HepG2 (cell line): Measurements from ENCODE around the gene IQCC. TPM values are rescaled to one million over a fixed set of nuclear protein-coding genes. Genes with fewer than 3 reads are reported as not detected.

Experiments used
- CCDC6 ChIP-seq: sonication (generic); formaldehyde crosslinking; IDR thresholded peaks from 2 replicates; pipeline ENCODE4 v1.8.1; 2022; ENCODE audit warnings: mild to moderate bottlenecking, missing genetic modification reagents, moderate library complexity
- ELF3 ChIP-seq: IDR thresholded peaks from 2 replicates; pipeline ENCODE4 v1.6.1; 2016; ENCODE audit warnings: missing genetic modification reagents, missing compliant biosample characterization
- FOSL2 ChIP-seq: sonication (generic); formaldehyde crosslinking; IDR thresholded peaks from 2 replicates; pipeline ENCODE4 v1.4.0; 2020; ENCODE audit warnings: missing genetic modification reagents
- GATAD2A ChIP-seq: IDR thresholded peaks from 2 replicates; pipeline ENCODE4 v1.6.1; 2016
- HNF4A ChIP-seq: sonication (generic); formaldehyde crosslinking; IDR thresholded peaks from 2 replicates; pipeline ENCODE4 v1.4.0; 2020; ENCODE audit warnings: missing genetic modification reagents
- KDM1A ChIP-seq: IDR thresholded peaks from 2 replicates; pipeline ENCODE4 v1.6.1; 2016; ENCODE audit warnings: missing compliant biosample characterization
- KDM2A ChIP-seq: sonication (generic); formaldehyde crosslinking; IDR thresholded peaks from 2 replicates; pipeline ENCODE4 v1.4.0; 2020; ENCODE audit warnings: low read depth, missing genetic modification reagents, borderline replicate concordance
- MAZ ChIP-seq, 2 experiments: sonication (generic) in 1 of 2; formaldehyde crosslinking in 1 of 2; IDR thresholded peaks; 2 replicates each; pipeline versions ENCODE4 v1.5.0 to v1.6.1; 2012 to 2020; ENCODE audit warnings: low read depth in 2 of 2, mild to moderate bottlenecking in 2 of 2, borderline replicate concordance in 1 of 2, improper control_type of control experiment in 1 of 2, low read length in 1 of 2, missing genetic modification reagents in 1 of 2, moderate library complexity in 1 of 2
- NCOR1 ChIP-seq: fragments of 200-600 bp; sonication (generic); IDR thresholded peaks from 2 replicates; pipeline ENCODE4 v1.7.0; 2017; ENCODE audit warnings: antibody characterized with exemption, low read length, borderline replicate concordance
- NFIB ChIP-seq: sonication (generic); formaldehyde crosslinking; IDR thresholded peaks from 2 replicates; pipeline ENCODE4 v1.9.0; 2021; ENCODE audit warnings: missing genetic modification reagents, mild to moderate bottlenecking, borderline replicate concordance
- NFYB ChIP-seq: sonication (generic); formaldehyde crosslinking; IDR thresholded peaks from 2 replicates; pipeline ENCODE4 v1.4.0; 2020; ENCODE audit warnings: missing genetic modification reagents
- NR2C2 ChIP-seq: sonication (generic); formaldehyde crosslinking; IDR thresholded peaks from 2 replicates; pipeline ENCODE4 v1.4.0; 2020; ENCODE audit warnings: missing genetic modification reagents, mild to moderate bottlenecking, moderate library complexity, borderline replicate concordance
- PAF1 ChIP-seq: IDR thresholded peaks from 2 replicates; pipeline ENCODE4 v1.6.1; 2016; ENCODE audit warnings: missing genetic modification reagents, missing compliant biosample characterization
- RBFOX2 ChIP-seq: fragments of 200-400 bp; formaldehyde crosslinking; IDR thresholded peaks from 2 replicates; pipeline ENCODE4 v1.6.1; 2017; ENCODE audit warnings: low read depth, mild to moderate bottlenecking, low read length
- REL ChIP-seq: sonication (generic); formaldehyde crosslinking; conservative IDR thresholded peaks from 2 replicates; pipeline ENCODE4 v1.8.0; 2022; ENCODE audit warnings: mild to moderate bottlenecking, missing genetic modification reagents, moderate library complexity
- RFX3 ChIP-seq: IDR thresholded peaks from 2 replicates; pipeline ENCODE4 v1.6.1; 2016; ENCODE audit warnings: missing biosample characterization, missing genetic modification reagents
- ZC3H13 ChIP-seq: sonication (generic); formaldehyde crosslinking; IDR thresholded peaks from 2 replicates; pipeline ENCODE4 v1.8.1; 2023; ENCODE audit warnings: mild to moderate bottlenecking, missing genetic modification reagents, moderate library complexity
- ZC3H4 ChIP-seq: sonication (generic); formaldehyde crosslinking; IDR thresholded peaks from 2 replicates; pipeline ENCODE4 v1.4.0; 2020; ENCODE audit warnings: missing genetic modification reagents, borderline replicate concordance
- ZFP37 ChIP-seq: sonication (generic); formaldehyde crosslinking; IDR thresholded peaks from 2 replicates; pipeline ENCODE4 v1.4.0; 2020; ENCODE audit warnings: missing genetic modification reagents, borderline replicate concordance
- ZNF207 ChIP-seq: fragments of 450-650 bp; IDR thresholded peaks from 2 replicates; pipeline ENCODE4 v1.6.1; 2016; ENCODE audit warnings: antibody characterized with exemption, borderline replicate concordance
- ZNF24 ChIP-seq: fragments of 450-650 bp; IDR thresholded peaks from 2 replicates; pipeline ENCODE4 v1.6.1; 2017; ENCODE audit warnings: antibody characterized with exemption, mild to moderate bottlenecking
- ZNF296 ChIP-seq: sonication (generic); formaldehyde crosslinking; conservative IDR thresholded peaks from 2 replicates; pipeline ENCODE4 v1.5.0; 2020; ENCODE audit warnings: mild to moderate bottlenecking, missing genetic modification reagents
- ZNF530 ChIP-seq: sonication (generic); formaldehyde crosslinking; IDR thresholded peaks from 2 replicates; pipeline ENCODE4 v1.5.0; 2020; ENCODE audit warnings: low read depth, mild to moderate bottlenecking, missing genetic modification reagents
- ZNF660 ChIP-seq: sonication (generic); formaldehyde crosslinking; IDR thresholded peaks from 2 replicates; pipeline ENCODE4 v1.5.1; 2020; ENCODE audit warnings: mild to moderate bottlenecking, low read depth, missing genetic modification reagents, borderline replicate concordance
- ZNF781 ChIP-seq: sonication (generic); formaldehyde crosslinking; IDR thresholded peaks from 2 replicates; pipeline ENCODE4 v1.5.1; 2020; ENCODE audit warnings: borderline replicate concordance, mild to moderate bottlenecking, missing genetic modification reagents; ENCODE audit errors: not compliant biosample characterization
- polyA plus RNA-seq, 8 experiments: library from polyadenylated mRNA; depleted of rRNA in 3 of 8; stranded (reverse) in 7 of 8; unstranded in 1 of 8; fragments of >200 nt; fragmentation: Illumina TruSeq in 4 of 8; extraction: Trizol in 4 of 8; gene quantifications; 2 replicates each; pipeline versions ENCODE4 v1.2.1 to v1.2.3, GENCODE V29; 2011 to 2016; ENCODE audit warnings: low read depth in 4 of 8, missing spikeins in 1 of 8, mixed read lengths in 1 of 8; ENCODE audit not compliant: insufficient read depth in 1 of 8
- total RNA-seq, 5 experiments: library from RNA; depleted of rRNA; stranded (reverse); fragments of >200 nt; fragmentation: Illumina TruSeq; extraction: Trizol; gene quantifications; 2 replicates each; pipeline ENCODE4 v1.2.3, GENCODE V29; 2016; ENCODE audit warnings: low read depth in 1 of 5
- TF ChIP-seq, protein P1 (sequence below): sonication (generic); formaldehyde crosslinking; IDR thresholded peaks from 2 replicates; pipeline ENCODE4 v1.4.0; 2020; ENCODE audit warnings: missing genetic modification reagents
- TF ChIP-seq, protein P2 (sequence below): sonication (generic); formaldehyde crosslinking; IDR thresholded peaks from 2 replicates; pipeline ENCODE4 v1.9.0; 2021; ENCODE audit warnings: missing genetic modification reagents, mild to moderate bottlenecking, borderline replicate concordance
- TF ChIP-seq, protein P3 (sequence below): sonication (generic); formaldehyde crosslinking; IDR thresholded peaks from 2 replicates; pipeline ENCODE4 v1.8.0; 2022; ENCODE audit warnings: mild to moderate bottlenecking, missing genetic modification reagents, moderate library complexity

The IQCC gene
- total and polyA plus RNA-seq, 2 of the 13 experiments (the other 11 are each of a cell fraction or from before 2014, with no cell fraction given) = 1.7 to 3.0 TPM

DNA sequence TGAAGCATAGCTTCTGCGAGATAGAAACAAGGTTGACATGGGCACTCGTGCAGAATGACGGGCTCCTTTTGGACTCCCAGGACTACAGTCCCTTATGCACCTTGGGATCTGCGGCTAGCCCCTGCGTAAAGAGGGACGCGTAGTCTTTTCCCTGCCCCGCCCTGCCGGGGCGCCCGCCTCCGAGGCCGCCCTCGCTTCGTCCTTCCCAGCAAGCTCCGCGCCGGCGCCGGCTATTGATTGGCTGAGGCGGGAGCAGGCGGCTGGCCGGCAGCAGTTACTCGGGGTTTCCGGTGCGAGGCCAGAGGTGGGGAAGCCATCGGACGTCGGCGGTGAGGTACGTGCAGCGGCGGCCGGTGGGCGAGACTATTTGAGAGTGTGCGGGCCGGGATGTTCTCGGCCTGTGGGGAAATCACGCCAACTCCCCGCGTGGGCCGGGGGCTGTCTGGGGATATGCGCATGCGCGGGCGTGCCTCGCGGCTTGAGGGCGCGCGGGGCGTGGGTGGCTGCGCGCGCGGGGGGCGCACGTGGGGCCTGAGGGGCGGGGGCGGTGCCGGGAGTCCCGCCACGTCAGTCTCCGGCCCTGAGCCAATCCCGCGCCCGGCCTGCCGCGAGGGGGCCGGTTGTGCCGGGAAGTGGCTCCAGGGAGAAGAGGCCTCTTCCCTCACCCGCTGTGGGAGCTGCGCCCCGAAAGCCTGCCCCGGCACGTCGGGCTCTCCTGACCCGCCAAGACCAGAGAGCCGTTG, 25.9 kb upstream of the IQCC start, which contains the start of gene TXLNA (continued):
- TF ChIP-seq PAF1 (CRISPR knock-in tag) (no peak), FOSL2 (CRISPR knock-in tag) (peak; percentile 21; the same call in 1 of the 2 replicates), ELF3 (peak; percentile 67), NR2C2 (CRISPR knock-in tag) (peak; percentile 90), NCOR1 (no peak; the same call in 1 of the 2 replicates), ZNF660 (no peak), NFIB (CRISPR knock-in tag) (no peak), ZNF296 (no peak), KDM2A (peak; percentile 94), MAZ (IDR thresholded peaks at IDR 0.05; ENCODE audit: borderline replicate concordance, low read depth, low read length) (peak; percentile 60; the same call in 1 of the 2 replicates), MAZ (CRISPR knock-in tag; IDR thresholded peaks at IDR 0.05; ENCODE audit: low read depth) (peak; percentile 90), ZNF781 (CRISPR knock-in tag) (peak; percentile 89), REL (peak; percentile 81), ZFP37 (CRISPR knock-in tag) (0 out of 2 replicates have a peak, but pooled peaks have one; percentile 48), NFYB (CRISPR knock-in tag) (peak; percentile 90), RBFOX2 (peak; percentile 95), ZNF530 (CRISPR knock-in tag) (no peak), ZNF24 (no peak), ZC3H4 (no peak), KDM1A (no peak; the same call in 1 of the 2 replicates), ZC3H13 (CRISPR knock-in tag) (peak; percentile 92), GATAD2A (CRISPR knock-in tag) (peak; percentile 14), RFX3 (CRISPR knock-in tag) (0 out of 2 replicates have a peak, but pooled peaks have one; percentile 14), HNF4A (CRISPR knock-in tag) (no peak; the same call in 1 of the 2 replicates), ZNF207 (no peak), CCDC6 (CRISPR knock-in tag) (peak; percentile 89; the same call in 1 of the 2 replicates)
- TF ChIP-seq, protein P1, sequence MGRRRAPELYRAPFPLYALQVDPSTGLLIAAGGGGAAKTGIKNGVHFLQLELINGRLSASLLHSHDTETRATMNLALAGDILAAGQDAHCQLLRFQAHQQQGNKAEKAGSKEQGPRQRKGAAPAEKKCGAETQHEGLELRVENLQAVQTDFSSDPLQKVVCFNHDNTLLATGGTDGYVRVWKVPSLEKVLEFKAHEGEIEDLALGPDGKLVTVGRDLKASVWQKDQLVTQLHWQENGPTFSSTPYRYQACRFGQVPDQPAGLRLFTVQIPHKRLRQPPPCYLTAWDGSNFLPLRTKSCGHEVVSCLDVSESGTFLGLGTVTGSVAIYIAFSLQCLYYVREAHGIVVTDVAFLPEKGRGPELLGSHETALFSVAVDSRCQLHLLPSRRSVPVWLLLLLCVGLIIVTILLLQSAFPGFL (CRISPR knock-in tag) = no peak
- TF ChIP-seq, protein P2, sequence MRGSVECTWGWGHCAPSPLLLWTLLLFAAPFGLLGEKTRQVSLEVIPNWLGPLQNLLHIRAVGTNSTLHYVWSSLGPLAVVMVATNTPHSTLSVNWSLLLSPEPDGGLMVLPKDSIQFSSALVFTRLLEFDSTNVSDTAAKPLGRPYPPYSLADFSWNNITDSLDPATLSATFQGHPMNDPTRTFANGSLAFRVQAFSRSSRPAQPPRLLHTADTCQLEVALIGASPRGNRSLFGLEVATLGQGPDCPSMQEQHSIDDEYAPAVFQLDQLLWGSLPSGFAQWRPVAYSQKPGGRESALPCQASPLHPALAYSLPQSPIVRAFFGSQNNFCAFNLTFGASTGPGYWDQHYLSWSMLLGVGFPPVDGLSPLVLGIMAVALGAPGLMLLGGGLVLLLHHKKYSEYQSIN (CRISPR knock-in tag) = no peak
- TF ChIP-seq, protein P3, sequence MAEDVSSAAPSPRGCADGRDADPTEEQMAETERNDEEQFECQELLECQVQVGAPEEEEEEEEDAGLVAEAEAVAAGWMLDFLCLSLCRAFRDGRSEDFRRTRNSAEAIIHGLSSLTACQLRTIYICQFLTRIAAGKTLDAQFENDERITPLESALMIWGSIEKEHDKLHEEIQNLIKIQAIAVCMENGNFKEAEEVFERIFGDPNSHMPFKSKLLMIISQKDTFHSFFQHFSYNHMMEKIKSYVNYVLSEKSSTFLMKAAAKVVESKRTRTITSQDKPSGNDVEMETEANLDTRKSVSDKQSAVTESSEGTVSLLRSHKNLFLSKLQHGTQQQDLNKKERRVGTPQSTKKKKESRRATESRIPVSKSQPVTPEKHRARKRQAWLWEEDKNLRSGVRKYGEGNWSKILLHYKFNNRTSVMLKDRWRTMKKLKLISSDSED = no peak
